Skeletal muscle tissue (tissue), 4 donors: ENCODE measurements around the gene BCL7A. TPM values are rescaled to one million over a fixed set of nuclear protein-coding genes. Genes with fewer than 3 reads are reported as not detected.
A peak's percentile ranks its signal among the peaks of the same experiment; 100 is the strongest.
"Not testable (repeated sequence)": the region's sequence is repeated elsewhere in the genome, so short reads cannot be mapped to it uniquely, and the experiment has no call there.

Experiments
- H3K27ac ChIP-seq: one replicate; pipeline ENCODE4 v1.7.0; 2013; ENCODE audit warnings: mild to moderate bottlenecking, low read depth, low read length, inconsistent platforms
- H3K27me3 ChIP-seq, 3 donors: one replicate each; pipeline ENCODE4 v1.7.0; 2013; ENCODE audit warnings: low read length in 3 of 3; ENCODE audit not compliant: control insufficient read depth in 3 of 3, insufficient read depth in 3 of 3
- H3K36me3 ChIP-seq, 3 donors: one replicate each; pipeline ENCODE4 v1.7.0; 2013; ENCODE audit warnings: low read length in 3 of 3; ENCODE audit not compliant: control insufficient read depth in 3 of 3, insufficient read depth in 3 of 3
- H3K4me1 ChIP-seq, 3 donors: one replicate each; pipeline ENCODE4 v1.7.0; 2013; ENCODE audit warnings: low read length in 3 of 3, mild to moderate bottlenecking in 3 of 3; ENCODE audit not compliant: control insufficient read depth in 3 of 3, insufficient read depth in 3 of 3
- H3K4me3 ChIP-seq, 3 donors: one replicate each; pipeline ENCODE4 v1.7.0; 2013; ENCODE audit warnings: low read length in 3 of 3
- H3K9ac ChIP-seq, 3 donors: one replicate each; pipeline ENCODE4 v1.7.0; 2013; ENCODE audit warnings: low read length in 3 of 3, mild to moderate bottlenecking in 3 of 3, moderate library complexity in 2 of 3, low read depth in 1 of 3
- H3K9me3 ChIP-seq, 3 donors: one replicate each; pipeline ENCODE4 v1.7.0; 2013; ENCODE audit warnings: low read length in 3 of 3; ENCODE audit not compliant: control insufficient read depth in 3 of 3
- total RNA-seq: library from RNA; depleted of rRNA; stranded (reverse); fragments of >200 nt; gene quantifications from one replicate; pipeline ENCODE4 v1.2.3, GENCODE V29; 2014
- donor health status: Osteomylitis.

The BCL7A gene
- total RNA-seq, 1 donor from 2014 or later: 9.4 TPM

DNA sequence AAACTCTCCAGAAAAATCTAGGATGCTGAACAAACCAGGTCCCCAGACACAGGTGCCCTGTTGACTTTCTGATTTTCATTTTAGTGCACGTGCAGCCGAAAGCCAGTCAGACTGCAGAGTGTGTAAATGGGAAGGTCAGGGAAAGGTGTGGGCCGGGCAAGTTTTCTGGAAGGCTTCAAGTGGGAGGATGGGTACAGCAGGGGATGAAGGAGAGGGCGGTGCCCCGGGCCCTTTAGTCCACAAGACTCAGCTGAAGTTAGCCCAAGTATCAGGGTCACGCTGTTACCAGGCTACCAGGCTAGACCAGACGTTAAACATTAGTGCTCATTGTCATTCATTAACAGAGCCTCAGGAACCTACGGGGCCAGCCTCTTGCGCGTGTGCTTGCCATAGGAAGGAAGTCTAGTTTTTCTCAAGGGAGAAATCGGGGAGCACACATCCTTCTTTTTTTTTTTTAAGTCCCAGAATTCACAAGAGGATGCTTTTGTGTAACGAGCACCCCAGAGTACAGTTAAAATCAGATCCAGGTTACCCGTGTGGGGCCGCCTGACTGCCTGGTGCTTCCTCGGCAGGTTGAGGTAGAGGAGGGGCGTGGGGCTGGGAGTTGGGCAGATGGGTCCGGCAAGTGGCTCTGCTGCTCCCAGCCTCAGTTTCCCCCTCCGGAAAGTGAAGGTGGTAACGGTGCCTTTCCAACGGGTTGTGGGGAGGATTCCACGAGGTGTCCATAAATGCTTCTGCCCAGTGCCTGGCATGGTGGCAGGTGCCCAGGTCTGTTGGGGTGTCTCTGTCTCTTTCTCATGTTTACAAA lies 19.1 kb downstream of the BCL7A start:
- H3K36me3 ChIP-seq: peaks cover 25 to 30% (median 28%) of the 10 kb centered on the region in 3 donors
- H3K9ac ChIP-seq: no peak overlapping the region
- no peaks in the 10 kb centered on the region for H3K9me3 ChIP-seq
- no peak overlapping the region for H3K27ac ChIP-seq
- H3K27me3 ChIP-seq: no peaks in the 10 kb centered on the region
- no peak overlapping the region for H3K4me3 ChIP-seq
- no peaks in the 10 kb centered on the region for H3K4me1 ChIP-seq

GRCh38 chr12:122041458-122041857 lies 19.8 kb downstream of the BCL7A start:
- H3K36me3 ChIP-seq: peaks cover 23 to 27% (median 26%) of the 10 kb centered on the region in 3 donors
- not testable (repeated sequence) for H3K9me3 ChIP-seq, H3K4me3 ChIP-seq, H3K9ac ChIP-seq, H3K27me3 ChIP-seq, H3K27ac ChIP-seq, H3K4me1 ChIP-seq

DNA sequence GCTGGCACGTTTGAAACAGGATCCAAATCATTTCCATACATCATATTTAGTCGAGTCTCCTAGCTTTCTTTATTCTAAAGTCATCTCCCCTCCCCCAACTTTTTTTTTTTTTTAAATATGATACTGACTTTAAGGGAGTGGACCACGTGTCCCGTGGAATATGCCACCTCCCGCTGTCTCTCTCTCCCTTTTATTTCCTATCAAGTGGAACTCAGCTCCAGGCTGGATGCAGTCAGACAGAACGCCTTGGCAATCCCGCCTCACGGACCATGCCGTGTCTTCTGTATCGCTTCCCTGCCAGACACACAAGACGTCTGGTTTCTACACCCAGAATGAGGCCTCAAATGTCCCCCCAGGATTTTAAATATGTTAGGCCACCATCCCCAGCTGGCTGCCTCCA lies 21.2 kb downstream of the BCL7A start:
- no peak overlapping the region for H3K27ac ChIP-seq
- peaks cover 18 to 24% (median 21%) of the 10 kb centered on the region in 3 donors for H3K36me3 ChIP-seq
- no peaks in the 10 kb centered on the region for H3K4me1 ChIP-seq
- no peaks in the 10 kb centered on the region for H3K9me3 ChIP-seq
- H3K4me3 ChIP-seq: no peak overlapping the region
- no peak overlapping the region for H3K9ac ChIP-seq
- H3K27me3 ChIP-seq: no peaks in the 10 kb centered on the region

- no peak overlapping the region for H3K4me3 ChIP-seq
- H3K36me3 ChIP-seq: peaks cover 18 to 24% (median 21%) of the 10 kb centered on the region in 3 donors
- H3K27me3 ChIP-seq: no peaks in the 10 kb centered on the region
- H3K9ac ChIP-seq: no peak overlapping the region
- no peaks in the 10 kb centered on the region for H3K4me1 ChIP-seq
- no peak overlapping the region for H3K27ac ChIP-seq
- no peaks in the 10 kb centered on the region for H3K9me3 ChIP-seq
Measured at GRCh38 chr12:122043476-122043875, 21.8 kb downstream of the BCL7A start.

GRCh38 chr12:122045262-122045661 lies 23.6 kb downstream of the BCL7A start:
- no peak overlapping the region for H3K4me3 ChIP-seq
- H3K27me3 ChIP-seq: no peaks in the 10 kb centered on the region
- no peak overlapping the region for H3K27ac ChIP-seq
- H3K4me1 ChIP-seq: peaks cover 0 to 8% (median 1%) of the 10 kb centered on the region in 3 donors
- H3K36me3 ChIP-seq: peaks cover 18 to 26% (median 19%) of the 10 kb centered on the region in 3 donors
- H3K9me3 ChIP-seq: no peaks in the 10 kb centered on the region
- H3K9ac ChIP-seq: no peak overlapping the region

GRCh38 chr12:122046145-122046544 lies 24.5 kb downstream of the BCL7A start:
- Histone ChIP-seq H3K9ac (no peak overlapping the region), H3K27me3 (no peaks in the 10 kb centered on the region), H3K4me1 (peaks cover 6 to 17% (median 10%) of the 10 kb centered on the region in 3 donors), H3K36me3 (peaks cover 15 to 23% (median 19%) of the 10 kb centered on the region in 3 donors), H3K27ac (no peak overlapping the region), H3K9me3 (no peaks in the 10 kb centered on the region), H3K4me3 (no peak overlapping the region)

- Histone ChIP-seq H3K27me3 (no peaks in the 10 kb centered on the region), H3K4me3 (no peak overlapping the region), H3K27ac (no peak overlapping the region), H3K9me3 (no peaks in the 10 kb centered on the region), H3K9ac (no peak overlapping the region), H3K36me3 (peaks cover 15 to 23% (median 19%) of the 10 kb centered on the region in 3 donors), H3K4me1 (peaks cover 15 to 27% (median 16%) of the 10 kb centered on the region in 3 donors)
Measured at GRCh38 chr12:122048151-122048550, 26.5 kb downstream of the BCL7A start.

- Histone ChIP-seq H3K4me3 (no peak overlapping the region), H3K27ac (peak overlapping the region; percentile 93), H3K9me3 (no peaks in the 10 kb centered on the region), H3K27me3 (no peaks in the 10 kb centered on the region), H3K36me3 (peaks cover 5 to 13% (median 9%) of the 10 kb centered on the region in 3 donors), H3K4me1 (peaks cover 20 to 37% (median 21%) of the 10 kb centered on the region in 3 donors), H3K9ac (no peak overlapping the region)
Measured at GRCh38 chr12:122049827-122050226, 28.1 kb downstream of the BCL7A start.

GRCh38 chr12:122050706-122051105 lies 29.0 kb downstream of the BCL7A start:
- Histone ChIP-seq H3K4me3 (peak overlapping the region in 1 of 3 donors; percentile 17), H3K27me3 (no peaks in the 10 kb centered on the region), H3K27ac (peak overlapping the region; percentile 93), H3K36me3 (peaks cover 6 to 18% (median 9%) of the 10 kb centered on the region in 3 donors), H3K9me3 (no peaks in the 10 kb centered on the region), H3K9ac (peak overlapping the region in 2 of 3 donors; percentile 75 to 79), H3K4me1 (peaks cover 24 to 45% (median 27%) of the 10 kb centered on the region in 3 donors)

DNA sequence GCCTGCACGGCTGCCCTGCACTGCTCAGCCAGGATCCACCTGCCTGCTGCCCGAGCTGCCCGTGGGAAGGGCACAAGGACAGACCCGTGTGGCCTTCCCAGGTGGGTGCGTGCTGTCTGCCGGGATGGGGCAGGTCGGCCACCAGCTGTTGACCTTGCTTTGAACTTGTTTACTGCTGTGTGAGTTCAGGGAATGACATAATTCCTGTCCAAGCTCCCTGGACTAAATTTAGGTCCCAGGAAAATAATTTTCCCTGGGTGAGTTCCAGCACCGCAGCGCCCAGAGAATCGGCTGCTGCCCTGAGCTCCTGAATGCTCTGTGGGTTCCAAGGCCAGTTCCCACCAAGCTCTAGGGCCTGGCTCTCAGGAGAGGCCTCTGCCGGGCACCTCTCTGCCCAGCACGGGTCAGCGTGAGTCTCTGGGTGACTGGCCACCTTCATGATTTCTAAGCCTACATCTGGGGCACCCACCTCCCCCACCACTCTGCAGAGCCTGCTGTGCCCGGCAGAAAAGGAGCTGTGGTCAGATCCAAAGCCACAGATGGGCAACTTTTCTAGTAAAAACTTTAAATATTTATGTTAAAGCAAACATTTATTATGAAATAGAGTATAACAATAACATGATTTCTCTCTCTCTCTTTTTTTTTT lies 29.7 kb downstream of the BCL7A start:
- H3K4me3 ChIP-seq: peak overlapping the region in 1 of 3 donors; percentile 17

More for the DNA sequence above, 29.7 kb downstream of the BCL7A start:
- peaks cover 24 to 48% (median 32%) of the 10 kb centered on the region in 3 donors for H3K4me1 ChIP-seq
- no peaks in the 10 kb centered on the region for H3K27me3 ChIP-seq
- no peaks in the 10 kb centered on the region for H3K9me3 ChIP-seq
- H3K27ac ChIP-seq: peak overlapping the region; percentile 93
- H3K9ac ChIP-seq: peak overlapping the region; percentile 70 to 79 (median 75)
- peaks cover 5 to 14% (median 6%) of the 10 kb centered on the region in 3 donors for H3K36me3 ChIP-seq
